Measurements from ENCODE around the gene CTDNEP1. TPM values are rescaled to one million over a fixed set of nuclear protein-coding genes. Genes with fewer than 3 reads are reported as not detected.

CTDNEP1 gene
- polyA plus RNA-seq, 4 donors = 70.0 to 132 (median 89.3) TPM

DNA sequence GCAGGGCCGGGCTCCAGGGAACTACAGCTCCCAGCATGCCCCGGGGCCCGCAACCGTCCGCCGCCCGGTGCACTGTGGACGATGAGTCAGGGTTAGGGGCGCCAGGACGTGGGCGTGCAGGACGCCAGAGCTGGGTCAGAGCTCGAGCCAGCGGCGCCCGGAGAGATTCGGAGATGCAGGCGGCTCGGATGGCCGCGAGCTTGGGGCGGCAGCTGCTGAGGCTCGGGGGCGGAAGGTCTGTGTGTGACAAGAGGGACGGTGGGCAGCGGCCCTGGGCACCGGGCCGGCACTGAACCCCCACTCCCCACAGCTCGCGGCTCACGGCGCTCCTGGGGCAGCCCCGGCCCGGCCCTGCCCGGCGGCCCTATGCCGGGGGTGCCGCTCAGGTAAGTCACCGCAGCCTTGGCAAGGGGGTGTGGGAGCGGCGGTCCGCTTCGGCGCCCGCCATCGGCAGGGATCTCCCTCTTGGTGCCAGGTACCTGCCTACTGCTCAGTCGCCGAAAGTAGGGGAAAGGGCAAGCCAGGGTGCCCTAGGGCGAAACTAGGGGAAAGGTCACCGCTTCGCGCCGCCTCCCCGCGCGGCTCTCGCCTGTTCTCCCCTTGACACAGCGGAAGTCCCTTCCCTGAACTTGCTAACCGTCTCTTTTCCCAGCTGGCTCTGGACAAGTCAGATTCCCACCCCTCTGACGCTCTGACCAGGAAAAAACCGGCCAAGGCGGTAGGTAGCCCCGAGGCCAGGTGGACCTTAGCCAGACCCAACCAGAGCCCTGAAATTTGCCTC is 31.5 kb downstream of the CTDNEP1 start, which contains the start of the genes ACADVL and DLG4:
Gene ACADVL, plus strand, starts transcription at position 127 of the 781 bp plus-strand sequence. Its CDS starts 47 bp downstream, at position 174.
Gene DLG4, minus strand, starts transcription at position 25 of the 781 bp plus-strand sequence.
- no peak for FAIRE-seq
- Histone ChIP-seq H3K36me3 (ENCODE audit: control insufficient read depth in 3 of 3, insufficient read depth in 2 of 3, low read depth in 1 of 3, low read length in 3 of 3) (peaks cover 12 to 44% (median 16%) of the 10 kb centered on the region in 3 donors), H3K4me3 (ENCODE audit: low read depth in 1 of 3, low read length in 3 of 3) (peak within 1 kb of the TSS; percentile 78 to 91 (median 80)), H3K4me1 (ENCODE audit: control insufficient read depth in 3 of 3, insufficient read depth in 2 of 3, low read depth in 1 of 3, low read length in 2 of 3) (peaks cover 0 to 45% (median 8%) of the 10 kb centered on the region in 3 donors), H3K27ac (ENCODE audit: low read depth in 1 of 3, low read length in 2 of 3) (peak within 1 kb of the TSS; percentile 93 to 100 (median 99)), H3K9me3 (ENCODE audit: control insufficient read depth in 2 of 2, insufficient read depth in 1 of 2, low read depth in 1 of 2, low read length in 1 of 2) (no peaks in the 10 kb centered on the region), H3K27me3 (ENCODE audit: control insufficient read depth in 3 of 3, insufficient read depth in 3 of 3, low read length in 3 of 3) (peaks cover 0 to 20% (median 0%) of the 10 kb centered on the region in 3 donors)
- 0% methylated on average over 46 to 63 of the region's 63 CpGs for WGBS, 3 donors
- peak; percentile 92 for DNase-seq

DNA sequence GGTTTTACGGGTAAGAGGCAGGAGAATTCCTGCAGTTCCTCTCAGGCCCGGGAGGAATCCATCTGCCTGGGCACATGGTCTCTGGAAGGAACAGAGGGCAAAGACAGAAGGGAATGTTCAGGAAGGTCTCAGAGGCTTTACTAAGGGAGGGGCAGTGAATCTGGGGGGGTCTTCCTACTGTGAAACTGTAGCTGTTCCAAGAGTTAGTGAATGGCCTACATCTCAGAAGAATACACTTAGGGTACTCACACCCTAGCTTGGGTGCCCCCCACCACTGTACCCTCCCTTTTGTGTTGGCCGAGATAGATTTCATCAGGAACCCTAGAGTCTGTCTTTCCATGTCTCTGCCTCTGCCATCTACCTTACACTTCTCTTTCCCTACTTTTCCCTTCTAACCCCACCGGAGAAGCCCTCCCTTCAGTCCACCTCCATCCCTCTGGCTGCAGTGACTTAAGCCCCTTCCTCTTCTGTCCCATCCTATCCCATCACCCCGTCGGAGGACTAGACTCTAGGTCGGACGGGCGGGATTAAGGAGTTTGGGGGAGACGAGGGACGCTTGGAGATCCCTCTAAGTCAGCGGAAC is 32.2 kb downstream of the CTDNEP1 start:
- Histone ChIP-seq H3K4me1 (ENCODE audit: control insufficient read depth in 3 of 3, insufficient read depth in 2 of 3, low read depth in 1 of 3, low read length in 2 of 3) (peaks cover 0 to 45% (median 8%) of the 10 kb centered on the region in 3 donors), H3K9me3 (ENCODE audit: control insufficient read depth in 2 of 2, insufficient read depth in 1 of 2, low read depth in 1 of 2, low read length in 1 of 2) (no peaks in the 10 kb centered on the region), H3K36me3 (ENCODE audit: control insufficient read depth in 3 of 3, insufficient read depth in 2 of 3, low read depth in 1 of 3, low read length in 3 of 3) (peaks cover 12 to 38% (median 13%) of the 10 kb centered on the region in 3 donors), H3K4me3 (ENCODE audit: low read depth in 1 of 3, low read length in 3 of 3) (peak overlapping the region in 2 of 3 donors; percentile 78 to 91), H3K27me3 (ENCODE audit: control insufficient read depth in 3 of 3, insufficient read depth in 3 of 3, low read length in 3 of 3) (peaks cover 0 to 20% (median 0%) of the 10 kb centered on the region in 3 donors), H3K27ac (ENCODE audit: low read depth in 1 of 3, low read length in 2 of 3) (peak overlapping the region; percentile 93 to 100 (median 99))
- FAIRE-seq (no peak), DNase-seq (no peak)
- WGBS, 3 donors = 12 to 20% (median 15%) methylated on average over 12 of the region's 12 CpGs

DNA sequence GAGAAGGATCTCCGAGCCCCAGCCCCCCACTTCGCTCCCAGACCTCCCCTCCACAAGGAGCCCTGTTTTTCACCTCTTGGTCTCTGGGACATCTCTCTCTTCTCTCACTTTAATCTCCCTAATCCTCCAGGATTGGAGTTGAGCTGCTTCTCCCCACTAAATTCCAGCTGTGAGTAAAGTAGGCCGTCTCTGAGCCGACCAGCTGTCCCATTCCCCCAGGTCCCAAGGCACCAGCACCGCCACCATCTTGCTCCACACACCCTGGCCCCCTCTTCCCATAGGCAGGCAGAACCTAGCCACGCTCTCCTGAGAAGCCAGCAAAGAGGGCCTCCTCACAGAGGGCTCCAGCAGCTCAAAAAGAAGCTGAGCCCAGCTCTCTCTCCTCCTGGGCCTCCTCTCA is 32.8 kb downstream of the CTDNEP1 start:
- Histone ChIP-seq H3K9me3 (ENCODE audit: control insufficient read depth in 2 of 2, insufficient read depth in 1 of 2, low read depth in 1 of 2, low read length in 1 of 2) (no peaks in the 10 kb centered on the region), H3K27ac (ENCODE audit: low read depth in 1 of 3, low read length in 2 of 3) (peak overlapping the region in 1 of 3 donors; percentile 8), H3K4me3 (ENCODE audit: low read depth in 1 of 3, low read length in 3 of 3) (no peak overlapping the region), H3K4me1 (ENCODE audit: control insufficient read depth in 3 of 3, insufficient read depth in 2 of 3, low read depth in 1 of 3, low read length in 2 of 3) (peaks cover 0 to 48% (median 11%) of the 10 kb centered on the region in 3 donors), H3K36me3 (ENCODE audit: control insufficient read depth in 3 of 3, insufficient read depth in 2 of 3, low read depth in 1 of 3, low read length in 3 of 3) (peaks cover 7 to 32% (median 12%) of the 10 kb centered on the region in 3 donors), H3K27me3 (ENCODE audit: control insufficient read depth in 3 of 3, insufficient read depth in 3 of 3, low read length in 3 of 3) (peaks cover 0 to 20% (median 0%) of the 10 kb centered on the region in 3 donors)
- no peak for FAIRE-seq
- whole genome bisulfite sequencing, 3 donors = 70 to 91% (median 74%) methylated on average over 6 of the region's 6 CpGs
- no peak for DNase-seq

DNA sequence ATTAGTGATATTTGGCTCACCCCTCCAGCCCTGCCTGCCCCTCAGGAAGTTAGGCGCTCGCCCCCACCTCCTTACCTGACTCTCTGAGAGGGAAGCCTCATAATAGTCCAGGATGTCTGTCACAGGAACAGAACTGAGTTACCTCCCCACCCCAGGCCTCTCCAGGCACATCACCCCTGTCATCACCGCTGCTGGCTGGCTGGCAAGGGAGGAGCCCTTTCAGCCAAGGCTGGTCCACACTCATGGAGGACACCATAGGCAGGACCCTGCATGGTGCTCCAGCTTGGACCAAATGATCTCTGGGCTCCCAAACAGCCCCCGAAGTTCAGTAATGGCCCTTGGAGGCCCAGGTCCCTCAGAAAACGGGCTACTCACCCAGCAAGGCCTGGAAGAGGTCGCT is 33.4 kb downstream of the CTDNEP1 start:
- Histone ChIP-seq H3K4me1 (ENCODE audit: control insufficient read depth in 3 of 3, insufficient read depth in 2 of 3, low read depth in 1 of 3, low read length in 2 of 3) (peaks cover 0 to 50% (median 12%) of the 10 kb centered on the region in 3 donors), H3K4me3 (ENCODE audit: low read depth in 1 of 3, low read length in 3 of 3) (peak overlapping the region in 1 of 3 donors; percentile 36), H3K27me3 (ENCODE audit: control insufficient read depth in 3 of 3, insufficient read depth in 3 of 3, low read length in 3 of 3) (peaks cover 0 to 26% (median 0%) of the 10 kb centered on the region in 3 donors), H3K36me3 (ENCODE audit: control insufficient read depth in 3 of 3, insufficient read depth in 2 of 3, low read depth in 1 of 3, low read length in 3 of 3) (peaks cover 4 to 26% (median 11%) of the 10 kb centered on the region in 3 donors), H3K27ac (ENCODE audit: low read depth in 1 of 3, low read length in 2 of 3) (peak overlapping the region in 2 of 3 donors; percentile 21 to 32), H3K9me3 (ENCODE audit: control insufficient read depth in 2 of 2, insufficient read depth in 1 of 2, low read depth in 1 of 2, low read length in 1 of 2) (no peaks in the 10 kb centered on the region)
- 66 to 76% (median 74%) methylated on average over 6 of the region's 6 CpGs for WGBS, 3 donors
- FAIRE-seq (no peak), DNase-seq (no peak)

DNA sequence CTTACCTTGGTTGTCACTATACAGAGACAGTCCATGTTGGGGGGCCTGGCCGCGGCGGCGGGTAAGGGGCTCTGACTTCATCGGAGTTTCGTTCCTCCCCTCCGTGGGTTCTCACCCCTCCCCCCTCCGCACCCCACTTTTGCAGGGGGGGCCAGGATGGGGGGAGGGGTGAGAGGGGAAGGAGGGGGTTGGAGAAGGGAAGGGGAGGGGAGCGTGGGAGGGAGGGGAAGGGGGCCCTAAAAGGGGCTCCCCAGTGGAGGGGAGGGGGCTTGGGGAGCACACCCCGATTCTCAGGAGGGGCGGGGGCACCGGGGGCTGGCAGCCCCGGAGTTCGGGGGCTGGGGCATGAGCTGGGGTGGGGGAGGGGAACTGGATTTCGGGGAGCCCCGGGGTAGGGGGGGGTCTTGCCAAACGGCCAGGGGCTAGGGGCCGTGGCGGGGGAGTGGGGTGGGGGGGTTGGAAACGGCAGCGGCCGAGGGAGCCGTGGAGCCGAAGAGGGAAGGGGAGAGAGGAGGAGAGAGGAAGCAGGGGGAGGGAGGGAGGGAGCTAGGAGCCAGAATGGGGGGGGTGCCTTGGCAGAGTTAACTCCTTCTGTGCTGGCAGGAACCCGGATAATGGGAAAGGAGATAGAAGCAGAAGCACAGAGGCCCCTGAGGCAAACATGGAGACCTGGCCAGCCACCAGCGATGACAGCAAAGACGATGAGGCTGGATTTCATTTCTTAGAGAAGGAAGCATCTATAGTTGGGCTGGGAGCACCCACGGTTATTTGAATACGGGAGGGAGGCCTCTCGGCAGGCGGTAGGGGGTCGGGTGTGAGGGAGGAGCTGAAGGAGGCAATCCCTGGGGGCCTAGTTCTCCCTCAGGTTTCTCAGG is 34.2 kb downstream of the CTDNEP1 start:
- peak overlapping the region in 2 of 3 donors; percentile 32 to 43 for H3K27ac ChIP-seq (ENCODE audit: low read depth in 1 of 3, low read length in 2 of 3)
- peaks cover 3 to 18% (median 4%) of the 10 kb centered on the region in 3 donors for H3K36me3 ChIP-seq (ENCODE audit: control insufficient read depth in 3 of 3, insufficient read depth in 2 of 3, low read depth in 1 of 3, low read length in 3 of 3)
- WGBS, 3 donors = 6 to 10% (median 8%) methylated on average over 27 to 32 of the region's 32 CpGs

DNA sequence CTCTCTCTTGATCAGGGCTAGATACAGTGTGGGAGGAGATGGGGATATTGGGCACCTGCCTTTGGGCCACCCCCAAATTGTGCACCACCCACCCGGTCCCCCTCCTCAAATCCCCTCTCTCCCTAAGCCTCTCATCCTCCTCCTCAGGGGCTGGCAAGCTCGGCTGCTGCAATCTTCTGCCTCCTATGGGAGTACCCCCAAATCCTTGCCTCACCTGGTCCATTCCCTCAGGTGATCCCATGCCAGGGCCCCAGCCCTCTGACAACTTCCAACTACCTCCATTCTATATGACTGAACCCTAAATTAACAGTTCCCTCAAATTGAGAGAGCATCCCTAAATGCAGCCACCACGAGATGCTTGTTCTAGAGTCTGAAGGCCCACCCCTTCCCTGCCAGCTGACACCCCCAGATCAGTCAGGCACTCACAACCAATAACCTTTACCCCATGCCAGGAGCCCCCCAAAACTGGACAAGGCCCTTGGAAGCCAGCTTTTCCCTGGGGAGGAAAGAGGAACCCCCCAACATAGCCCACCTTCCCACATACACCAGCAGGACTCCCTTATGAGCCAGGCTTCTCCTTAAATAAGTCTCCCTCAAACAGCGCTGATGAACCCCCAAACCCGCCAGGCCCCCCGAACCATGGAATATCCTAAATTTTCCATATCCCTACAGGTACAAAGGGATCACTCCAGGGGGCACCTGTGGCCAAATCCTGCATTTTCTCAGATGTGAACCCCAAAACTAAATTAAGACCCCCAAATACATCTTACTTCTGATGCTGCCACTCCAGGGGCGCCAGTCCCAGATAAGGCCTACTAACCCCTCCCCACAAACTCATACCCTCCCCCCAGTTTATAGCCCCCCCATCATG is 35.1 kb downstream of the CTDNEP1 start:
- FAIRE-seq (no peak), DNase-seq (no peak)
- peaks cover 0 to 44% (median 12%) of the 10 kb centered on the region in 3 donors for H3K4me1 ChIP-seq (ENCODE audit: control insufficient read depth in 3 of 3, insufficient read depth in 2 of 3, low read depth in 1 of 3, low read length in 2 of 3)
- H3K27me3 ChIP-seq (ENCODE audit: control insufficient read depth in 3 of 3, insufficient read depth in 3 of 3, low read length in 3 of 3) = peaks cover 0 to 37% (median 0%) of the 10 kb centered on the region in 3 donors
- peak overlapping the region in 1 of 3 donors; percentile 43 for H3K27ac ChIP-seq (ENCODE audit: low read depth in 1 of 3, low read length in 2 of 3)
- peak overlapping the region in 2 of 3 donors; percentile 17 to 41 for H3K4me3 ChIP-seq (ENCODE audit: low read depth in 1 of 3, low read length in 3 of 3)
- WGBS, 3 donors = 35 to 61% (median 51%) methylated on average over 7 of the region's 7 CpGs
- peaks cover 0 to 9% (median 0%) of the 10 kb centered on the region in 3 donors for H3K36me3 ChIP-seq (ENCODE audit: control insufficient read depth in 3 of 3, insufficient read depth in 2 of 3, low read depth in 1 of 3, low read length in 3 of 3)
- H3K9me3 ChIP-seq (ENCODE audit: control insufficient read depth in 2 of 2, insufficient read depth in 1 of 2, low read depth in 1 of 2, low read length in 1 of 2) = no peaks in the 10 kb centered on the region

More for the DNA sequence above, 34.2 kb downstream of the CTDNEP1 start:
- FAIRE-seq (no peak), DNase-seq (peak in 1 of 2 donors; percentile 54)
- no peaks in the 10 kb centered on the region for H3K9me3 ChIP-seq (ENCODE audit: control insufficient read depth in 2 of 2, insufficient read depth in 1 of 2, low read depth in 1 of 2, low read length in 1 of 2)
- peaks cover 0 to 30% (median 0%) of the 10 kb centered on the region in 3 donors for H3K27me3 ChIP-seq (ENCODE audit: control insufficient read depth in 3 of 3, insufficient read depth in 3 of 3, low read length in 3 of 3)
- H3K4me3 ChIP-seq (ENCODE audit: low read depth in 1 of 3, low read length in 3 of 3) = peak overlapping the region in 2 of 3 donors; percentile 17 to 41
- H3K4me1 ChIP-seq (ENCODE audit: control insufficient read depth in 3 of 3, insufficient read depth in 2 of 3, low read depth in 1 of 3, low read length in 2 of 3) = peaks cover 0 to 50% (median 12%) of the 10 kb centered on the region in 3 donors

DNA sequence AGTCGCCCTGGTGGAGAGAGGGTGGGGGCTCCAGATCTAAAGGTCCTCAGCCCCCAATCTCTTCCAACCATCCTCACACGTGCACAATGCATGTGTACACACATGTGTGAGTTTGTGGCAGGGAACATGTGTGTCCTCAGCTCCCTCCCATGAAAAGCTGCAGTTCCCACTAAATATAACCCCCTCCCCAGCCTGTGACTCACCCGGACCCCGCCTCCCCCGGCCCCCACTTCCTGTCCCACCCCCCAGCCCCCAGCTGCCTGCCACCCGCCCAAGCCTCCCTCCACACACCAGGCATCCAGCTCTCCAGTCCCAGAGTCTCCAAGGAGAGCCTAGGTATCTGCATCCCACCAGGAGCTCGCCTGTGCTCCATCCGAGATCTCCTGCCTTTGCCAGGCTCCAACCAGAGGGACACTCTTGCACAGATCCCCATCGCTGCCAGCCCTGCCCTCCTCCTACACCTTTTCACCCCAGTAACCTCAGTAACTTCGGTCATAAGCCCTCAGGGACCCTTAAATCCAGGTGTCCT is 35.8 kb downstream of the CTDNEP1 start:
- no peaks in the 10 kb centered on the region for H3K9me3 ChIP-seq (ENCODE audit: control insufficient read depth in 2 of 2, insufficient read depth in 1 of 2, low read depth in 1 of 2, low read length in 1 of 2)
- H3K36me3 ChIP-seq (ENCODE audit: control insufficient read depth in 3 of 3, insufficient read depth in 2 of 3, low read depth in 1 of 3, low read length in 3 of 3) = peaks cover 0 to 2% (median 0%) of the 10 kb centered on the region in 3 donors
- peak overlapping the region in 2 of 3 donors; percentile 35 to 67 for H3K27ac ChIP-seq (ENCODE audit: low read depth in 1 of 3, low read length in 2 of 3)
- H3K4me3 ChIP-seq (ENCODE audit: low read depth in 1 of 3, low read length in 3 of 3) = no peak overlapping the region
- peaks cover 0 to 36% (median 8%) of the 10 kb centered on the region in 3 donors for H3K4me1 ChIP-seq (ENCODE audit: control insufficient read depth in 3 of 3, insufficient read depth in 2 of 3, low read depth in 1 of 3, low read length in 2 of 3)
- H3K27me3 ChIP-seq (ENCODE audit: control insufficient read depth in 3 of 3, insufficient read depth in 3 of 3, low read length in 3 of 3) = peaks cover 0 to 43% (median 0%) of the 10 kb centered on the region in 3 donors
- no peak for FAIRE-seq
- DNase-seq = no peak
- 22 to 44% (median 36%) methylated on average over 10 of the region's 10 CpGs for WGBS, 3 donors

Measured in small intestine (tissue), 7 donors.